NCI-H446 (cell line): ENCODE results near the gene APCDD1.
"Not testable (repeated sequence)": the region's sequence is repeated elsewhere in the genome, so short reads cannot be mapped to it uniquely, and the experiment has no call there.

ENCODE experiments used
- DNase-seq, 2 experiments: peaks; one replicate each; lab custom pipeline; 2025; lab: John Stamatoyannopoulos, UW

The APCDD1 gene

DNA sequence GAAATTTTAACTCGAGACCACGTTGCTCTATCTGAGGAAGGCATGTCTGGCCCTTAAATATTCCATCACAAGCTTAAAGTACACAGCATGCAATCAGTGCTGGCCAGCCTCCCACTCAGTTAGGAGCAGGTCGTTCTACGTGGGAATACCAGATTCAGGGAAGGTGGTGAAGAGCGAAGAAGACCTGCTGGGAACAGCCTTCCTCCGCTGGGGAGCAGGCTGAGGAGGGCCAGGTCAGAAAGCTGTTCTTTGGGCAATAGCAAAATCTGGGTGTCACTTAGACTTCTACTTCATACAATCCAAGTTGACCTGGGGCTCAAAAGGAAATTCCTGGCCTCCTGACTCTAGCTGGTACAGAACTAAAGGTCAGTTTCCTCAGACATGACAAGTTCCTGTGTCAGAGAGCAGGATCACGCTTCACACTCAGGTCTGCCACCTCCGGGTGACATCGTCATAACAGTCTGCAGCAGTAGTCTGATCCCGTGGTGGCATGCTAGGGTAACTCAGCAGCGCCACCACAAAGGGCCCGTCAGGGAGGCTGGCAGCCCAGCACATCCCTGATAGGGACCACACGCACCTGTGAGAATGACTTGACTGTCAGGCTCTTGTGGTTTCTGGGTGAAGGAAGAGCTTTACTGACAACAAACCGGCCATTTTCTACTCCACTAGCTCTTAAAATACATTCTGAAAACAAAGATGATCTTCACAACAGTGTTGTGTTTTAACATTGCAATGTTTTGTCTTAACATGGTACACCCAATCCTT is 36.1 kb downstream of the APCDD1 start:
- no peak for DNase-seq

DNA sequence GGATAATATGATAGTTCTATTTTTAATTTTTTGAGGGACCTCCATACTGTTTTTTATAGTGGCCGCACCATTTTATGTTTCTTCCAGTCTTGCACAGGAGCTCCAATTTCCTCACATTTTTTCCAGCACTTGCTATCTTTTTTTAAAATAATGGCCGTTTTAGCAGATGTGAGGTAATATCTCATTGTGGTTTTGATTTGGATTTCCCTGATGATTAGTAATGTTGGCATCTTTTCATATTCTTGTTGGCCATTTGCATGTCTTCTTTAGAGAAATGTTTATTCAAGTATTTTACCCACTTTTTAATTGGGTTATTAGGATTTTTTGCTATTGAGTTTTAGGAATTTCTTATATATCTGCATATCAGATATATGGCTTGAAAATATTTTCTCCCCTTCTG is 41.5 kb downstream of the APCDD1 start:
- no peak for DNase-seq

DNA sequence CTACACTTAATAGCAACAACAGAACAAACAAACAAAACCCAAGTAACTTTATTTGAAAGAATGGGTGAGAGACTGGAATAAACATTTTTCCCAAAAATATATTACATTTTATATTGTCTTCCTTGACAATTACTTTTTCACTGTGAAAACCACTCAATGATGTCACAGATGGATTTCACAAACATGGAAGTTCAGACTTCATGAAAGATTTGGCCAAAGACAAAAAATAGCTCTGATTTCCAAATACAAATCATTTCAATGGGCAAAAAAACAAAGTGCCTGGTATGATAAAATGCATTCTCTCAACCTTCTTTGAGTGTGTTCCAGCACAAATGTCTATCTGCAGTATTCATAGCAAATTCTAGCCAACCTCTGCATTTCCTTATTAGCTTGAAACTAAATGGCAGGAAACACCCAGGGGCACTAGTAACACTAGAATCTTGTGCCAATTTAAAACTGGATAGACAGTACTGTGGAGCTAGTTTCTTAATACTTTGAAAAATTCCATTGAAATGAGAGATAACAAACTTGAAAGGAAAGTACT is 42.8 kb downstream of the APCDD1 start:
- DNase-seq, result no peak

DNA sequence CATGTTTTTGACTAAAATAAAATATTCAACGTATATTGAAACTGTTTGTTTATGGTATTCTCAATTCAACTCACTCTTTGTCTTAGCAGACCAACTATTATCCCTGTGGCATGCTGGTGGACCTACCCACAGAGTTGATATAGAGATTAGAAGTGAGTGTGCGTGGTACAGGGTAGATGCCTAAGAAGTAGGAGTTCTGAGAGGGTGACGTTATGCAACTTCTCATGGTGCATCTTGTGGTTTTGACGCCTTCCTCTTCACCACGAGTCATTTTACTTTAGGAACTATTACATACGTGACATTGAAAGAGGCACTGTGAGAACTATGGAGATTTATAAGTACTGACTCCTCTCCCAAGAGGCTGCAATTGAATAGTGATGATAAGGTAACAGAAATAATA is 44.8 kb downstream of the APCDD1 start:
- no peak for DNase-seq

DNA sequence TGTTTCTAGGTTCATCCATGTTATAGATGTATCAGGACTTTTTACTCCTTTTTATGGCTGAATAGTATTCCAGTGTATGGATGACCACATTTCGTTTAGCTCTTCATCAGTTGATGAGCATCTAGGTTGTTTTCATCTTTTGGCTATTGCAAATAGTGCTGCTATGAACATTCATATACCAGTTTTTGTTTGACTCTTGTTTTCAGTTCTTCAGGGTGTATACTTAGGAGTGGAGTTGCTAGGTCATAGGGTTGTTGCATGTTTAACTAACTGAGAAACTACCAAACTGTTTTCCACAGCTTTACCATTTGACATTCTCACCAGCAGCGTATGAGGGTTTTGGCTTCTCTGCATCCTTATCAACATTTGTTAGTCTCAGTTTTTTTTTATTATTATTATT is 45.6 kb downstream of the APCDD1 start:
- no peak for DNase-seq

DNA sequence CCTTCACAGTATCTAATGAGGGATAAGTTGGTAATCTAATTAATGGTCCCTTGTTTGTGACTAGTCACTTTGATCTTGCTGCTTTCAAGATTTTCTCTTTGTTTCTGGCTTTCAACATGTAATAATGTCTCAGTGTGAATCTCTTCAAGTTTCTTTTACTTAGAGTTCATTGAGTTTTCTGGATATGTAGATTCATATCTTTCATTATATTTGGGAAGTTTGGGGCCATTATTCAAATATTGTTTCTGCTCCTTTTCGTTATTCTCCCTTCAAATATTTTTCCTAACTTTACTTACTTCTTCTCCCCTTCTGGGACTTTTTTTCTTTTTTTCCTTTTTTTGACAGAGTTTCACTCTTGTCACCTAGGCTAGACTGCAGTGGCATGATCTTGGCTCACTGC is 50.3 kb downstream of the APCDD1 start:
- no peak for DNase-seq

DNA sequence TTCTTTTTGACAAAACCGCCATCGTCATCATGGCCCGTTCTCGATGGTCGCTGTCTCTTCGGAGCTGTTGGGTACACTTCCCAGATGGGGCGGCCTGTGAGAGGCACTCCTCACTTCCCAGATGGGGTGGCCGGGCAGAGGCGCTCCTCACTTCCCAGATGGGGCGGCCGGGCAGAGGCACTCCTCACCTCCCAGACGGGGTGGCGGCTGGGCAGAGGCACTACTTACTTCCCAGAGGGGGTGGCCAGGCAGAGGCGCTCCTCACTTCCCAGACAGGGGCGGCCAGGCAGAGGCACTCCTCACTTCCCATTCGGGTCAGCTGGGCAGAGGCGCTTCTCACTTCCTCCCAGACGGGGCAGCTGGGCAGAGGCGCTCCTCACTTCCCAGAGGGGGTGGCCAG is 51.5 kb downstream of the APCDD1 start:
- DNase-seq, result not testable (repeated sequence)

DNA sequence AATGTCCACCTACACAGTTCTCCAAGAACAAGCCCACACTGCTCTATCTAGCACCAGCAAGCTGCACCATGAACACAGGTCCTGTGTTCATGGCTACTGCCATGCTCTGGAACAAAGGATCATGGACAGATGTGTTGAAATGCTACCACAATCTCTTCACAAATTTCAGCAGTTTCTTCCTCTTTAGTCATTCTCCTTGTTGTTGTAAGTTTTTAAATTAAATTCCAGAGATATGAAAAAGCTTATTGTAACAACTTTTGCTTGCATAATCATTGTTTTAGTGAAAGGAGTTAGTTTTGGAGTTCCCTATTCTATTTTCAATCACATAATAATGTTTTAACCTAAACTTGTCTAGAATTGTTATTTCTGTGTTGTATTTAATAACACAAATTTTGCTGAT is 54.2 kb downstream of the APCDD1 start:
- DNase-seq, result no peak

DNA sequence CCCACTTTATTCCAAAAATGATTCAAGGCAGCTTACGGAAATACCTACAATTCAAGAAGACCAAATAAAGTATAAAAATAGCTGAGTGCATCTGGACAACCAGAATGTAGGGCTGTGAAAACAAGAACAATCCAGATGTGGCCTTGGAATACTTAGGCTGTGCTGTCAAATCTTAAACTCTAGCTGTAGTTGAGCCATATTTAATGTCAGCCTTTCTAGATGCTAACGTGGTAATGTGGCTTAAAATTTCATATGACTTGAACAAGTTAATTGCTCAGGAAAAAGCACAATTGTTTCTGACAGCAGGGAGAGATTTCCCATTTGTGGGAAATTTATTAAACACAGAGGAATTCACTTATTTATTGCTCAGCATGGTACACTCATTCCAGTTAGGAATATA is 56.8 kb downstream of the APCDD1 start:
- DNase-seq, result no peak

DNA sequence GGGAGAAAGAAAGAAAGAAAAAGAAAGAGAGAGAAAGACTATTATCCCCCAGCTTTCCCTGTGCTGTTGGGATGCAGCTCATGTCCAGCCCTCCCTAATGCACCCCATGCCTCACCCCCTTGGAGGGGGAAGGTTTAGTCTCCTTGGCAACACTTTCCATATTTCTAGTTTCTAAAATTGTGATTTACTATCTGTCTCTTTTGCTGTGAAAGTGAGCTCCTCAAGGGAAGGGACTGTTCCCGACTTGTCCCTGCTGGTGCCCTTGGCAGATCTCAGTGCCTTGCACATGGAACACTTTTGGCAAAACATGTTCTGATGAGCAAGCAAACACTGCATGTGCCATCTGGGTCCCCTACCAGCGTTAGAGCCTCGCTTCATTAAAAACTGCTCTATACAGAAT is 59.6 kb downstream of the APCDD1 start:
- DNase-seq, result peak; percentile 36 to 79

DNA sequence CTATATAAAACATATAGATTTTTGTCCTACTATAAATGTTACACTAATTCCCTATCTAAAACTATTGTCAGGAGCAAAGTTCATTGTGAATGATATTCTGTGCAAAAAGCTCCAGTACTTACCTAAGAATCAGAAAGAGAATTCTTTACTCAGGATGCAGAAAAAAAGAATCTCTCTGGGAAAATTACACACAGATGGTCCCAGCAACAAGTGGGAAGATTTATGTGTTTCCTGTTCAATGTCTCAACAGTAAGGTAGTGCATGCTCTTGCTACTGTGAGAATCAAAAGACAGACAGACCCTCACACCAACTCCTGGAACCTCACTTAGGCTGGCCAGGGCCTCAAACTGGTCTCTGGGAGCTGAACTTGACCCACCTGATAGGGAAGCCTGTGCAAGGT is 60.2 kb downstream of the APCDD1 start:
- DNase-seq, result peak in 1 of 2 experiments; percentile 28

DNA sequence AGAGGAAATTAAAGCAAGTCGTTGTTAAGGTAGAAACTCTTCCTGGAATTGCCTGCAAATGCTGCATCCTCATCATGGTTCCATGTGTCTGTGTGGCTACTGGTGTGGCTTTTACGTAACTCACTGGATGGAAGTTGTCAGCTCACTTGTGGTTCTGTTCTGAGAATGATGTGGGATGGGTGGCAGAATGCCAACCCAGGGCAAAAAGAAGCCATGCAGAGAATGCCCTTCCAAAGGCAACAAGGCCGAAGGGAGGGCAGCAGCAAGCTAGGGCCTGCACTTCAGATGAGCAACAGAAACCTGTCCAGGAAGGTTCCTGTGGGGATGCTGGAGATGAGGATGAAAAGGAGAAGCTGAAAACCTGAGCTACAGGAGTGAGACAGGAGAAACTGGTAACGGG is 61.0 kb downstream of the APCDD1 start:
- DNase-seq, result peak in 1 of 2 experiments; percentile 7

DNA sequence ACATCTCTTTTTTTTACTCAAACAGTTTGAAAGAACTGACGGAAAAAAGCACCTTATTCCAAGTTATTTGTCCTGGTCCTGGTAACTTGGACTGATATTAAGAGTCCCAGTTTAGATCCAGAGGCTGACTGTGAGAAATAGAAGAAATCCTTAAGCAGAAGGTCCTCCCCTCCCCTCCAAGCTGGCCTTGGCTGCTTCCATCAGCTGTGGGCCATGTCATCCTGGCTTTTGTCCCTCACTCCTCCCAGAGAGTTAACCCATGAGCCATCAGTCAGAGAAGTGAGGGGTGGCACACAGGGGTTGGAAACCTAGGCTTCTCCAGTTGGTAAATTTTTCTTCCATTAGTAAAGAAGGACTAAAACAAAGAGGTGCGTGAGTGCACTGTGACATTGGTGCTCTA is 61.6 kb downstream of the APCDD1 start:
- peak in 1 of 2 experiments; percentile 52 for DNase-seq

DNA sequence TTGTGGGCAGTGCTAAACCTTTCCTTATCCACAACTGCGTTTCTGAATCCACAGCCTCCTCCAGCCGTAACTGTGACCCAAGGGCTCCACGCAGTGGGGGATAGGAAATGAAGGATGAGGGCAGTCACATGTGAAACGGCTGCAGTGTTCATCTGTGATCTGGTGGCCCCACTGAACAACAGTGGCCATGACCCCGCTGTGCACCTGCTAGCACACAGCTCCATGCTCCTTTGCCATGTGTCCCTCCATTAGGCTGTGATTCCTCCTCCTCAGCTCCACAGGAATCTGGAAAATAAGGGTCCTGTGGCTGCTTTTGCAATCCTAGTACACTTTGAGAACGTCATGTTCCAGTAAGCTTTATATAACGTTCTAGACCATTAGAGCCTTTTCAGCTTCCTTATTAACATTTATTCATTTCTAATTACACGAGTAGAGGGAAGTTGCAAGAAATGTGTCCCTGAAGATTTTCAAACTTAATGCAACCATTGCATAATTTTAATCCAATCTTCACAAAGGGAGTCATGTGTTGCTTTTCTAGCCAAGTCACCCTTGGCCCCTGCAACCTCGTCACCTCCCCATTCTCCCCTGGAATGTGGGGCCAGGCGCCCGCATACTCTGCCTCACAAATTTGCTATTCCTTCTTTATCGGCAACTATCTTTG is 64.3 kb downstream of the APCDD1 start:
- DNase-seq, result peak in 1 of 2 experiments; percentile 34

DNA sequence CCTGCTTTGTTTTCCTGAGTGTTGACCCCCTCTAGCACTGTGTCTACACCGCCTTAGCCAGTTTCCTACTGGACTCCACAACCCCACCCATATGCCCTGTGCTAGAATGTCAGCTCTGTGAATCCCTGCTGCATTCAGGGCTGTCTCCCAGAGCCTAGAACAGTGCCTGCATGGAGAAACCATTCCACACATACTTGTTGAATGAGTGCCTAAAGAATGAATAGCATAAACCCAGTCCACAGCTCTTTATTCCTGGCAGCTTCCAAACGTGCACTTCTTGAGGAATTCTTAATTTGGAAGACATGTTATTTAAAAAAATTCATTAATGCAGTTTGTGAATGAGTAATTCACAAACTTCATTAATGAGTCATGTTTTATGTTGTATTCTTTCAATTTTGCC is 64.9 kb downstream of the APCDD1 start:
- DNase-seq, result no peak

DNA sequence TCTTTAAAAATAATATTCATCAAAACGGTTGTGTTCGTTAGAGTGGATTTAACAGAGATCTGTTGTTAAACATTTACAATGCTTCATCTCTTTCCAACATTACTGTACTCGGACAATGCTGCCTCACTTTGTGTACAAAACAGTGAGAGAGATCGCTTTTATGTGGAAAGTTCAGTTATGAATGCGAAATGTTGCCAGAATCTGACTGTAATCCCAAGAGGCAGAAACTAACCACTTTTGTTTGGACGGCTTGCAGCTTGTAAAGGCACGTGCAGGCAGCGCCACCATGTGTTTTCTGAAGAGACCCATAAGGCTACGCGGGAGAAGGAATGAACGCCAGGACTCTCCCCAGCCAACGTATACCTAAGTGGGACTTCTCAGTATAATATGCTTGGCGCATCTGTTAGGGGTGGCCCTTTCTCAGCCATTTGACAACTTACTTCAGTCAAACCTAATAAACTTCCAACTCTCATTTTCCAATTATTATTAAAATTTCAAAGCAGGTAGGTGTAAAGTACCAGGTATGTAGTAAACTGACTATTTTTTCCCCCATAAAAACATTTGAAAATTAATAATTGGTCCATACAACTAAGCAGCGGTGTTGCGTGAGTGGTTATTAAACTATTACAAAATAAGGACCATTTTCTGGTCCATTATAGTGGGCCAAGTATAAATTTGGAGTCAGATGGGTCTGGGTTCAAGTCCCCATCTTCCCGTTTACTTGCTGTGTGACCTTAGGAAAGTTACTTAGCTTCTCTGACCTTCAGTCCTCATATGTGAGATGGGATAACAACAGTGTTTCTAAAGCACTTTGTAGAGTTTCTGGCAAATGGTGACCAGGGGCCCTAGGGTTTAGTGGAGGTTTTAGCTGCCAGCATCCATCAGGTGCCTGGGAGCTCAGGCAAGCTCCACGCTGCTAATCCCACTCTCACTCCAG is 65.8 kb downstream of the APCDD1 start:
- peak; percentile 69 to 91 for DNase-seq

DNA sequence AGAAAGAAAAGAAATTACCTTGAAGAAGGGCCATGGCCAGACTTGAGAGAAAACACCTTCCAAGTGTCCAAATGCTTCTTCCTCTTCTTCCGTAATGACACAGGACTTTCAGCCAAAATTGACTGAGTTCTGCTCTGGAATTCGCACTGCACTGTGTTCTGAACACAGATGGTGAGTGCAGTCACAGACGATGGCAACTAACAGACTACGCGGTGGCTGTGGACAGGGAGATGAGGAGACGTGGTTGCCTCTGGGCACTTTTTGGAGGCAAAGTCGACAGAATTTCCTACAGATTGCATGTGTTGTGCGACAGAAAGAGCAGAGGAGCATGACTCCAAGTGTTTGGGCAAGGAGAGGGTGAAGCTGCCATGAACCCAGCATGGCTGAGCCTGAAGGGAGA is 67.1 kb downstream of the APCDD1 start:
- DNase-seq, result no peak

DNA sequence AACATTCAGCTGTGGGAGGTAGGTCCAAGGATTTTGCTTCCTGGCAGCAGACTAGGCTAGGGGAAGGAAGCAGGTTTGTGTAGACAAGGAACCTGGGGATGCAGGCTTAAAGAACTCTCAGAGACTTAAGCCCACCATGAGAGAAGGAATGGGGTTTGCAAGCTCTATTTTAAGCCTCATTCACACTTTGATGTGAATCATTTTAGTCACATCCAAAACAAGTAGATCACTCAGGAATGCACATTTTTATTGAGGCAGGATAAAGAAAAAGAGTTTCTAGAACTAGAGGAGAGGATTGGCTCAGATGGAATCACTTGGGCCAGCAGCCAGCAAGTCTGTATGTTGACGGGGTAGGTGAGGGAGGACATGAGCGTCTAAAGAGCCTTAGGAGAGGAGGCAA is 68.1 kb downstream of the APCDD1 start:
- no peak for DNase-seq

DNA sequence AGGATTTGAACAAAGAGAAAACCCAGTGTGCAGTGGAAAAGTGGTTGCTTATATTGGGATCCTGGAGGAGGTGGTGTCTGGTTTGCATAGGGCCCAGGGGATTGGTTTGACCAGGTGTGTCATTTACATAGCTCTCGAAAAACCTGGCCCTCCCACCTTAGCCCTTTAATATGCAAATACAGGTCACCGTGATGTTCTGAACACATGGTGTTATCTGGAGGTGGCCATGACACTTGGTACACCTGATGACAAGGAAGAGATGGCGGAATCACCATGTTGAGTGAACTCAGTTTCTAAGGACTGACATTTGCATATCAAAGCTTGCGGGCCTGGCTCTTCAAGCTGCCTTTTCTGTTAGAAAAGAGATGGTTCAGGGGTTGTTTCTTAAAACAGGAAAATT is 69.1 kb downstream of the APCDD1 start:
- no peak for DNase-seq

DNA sequence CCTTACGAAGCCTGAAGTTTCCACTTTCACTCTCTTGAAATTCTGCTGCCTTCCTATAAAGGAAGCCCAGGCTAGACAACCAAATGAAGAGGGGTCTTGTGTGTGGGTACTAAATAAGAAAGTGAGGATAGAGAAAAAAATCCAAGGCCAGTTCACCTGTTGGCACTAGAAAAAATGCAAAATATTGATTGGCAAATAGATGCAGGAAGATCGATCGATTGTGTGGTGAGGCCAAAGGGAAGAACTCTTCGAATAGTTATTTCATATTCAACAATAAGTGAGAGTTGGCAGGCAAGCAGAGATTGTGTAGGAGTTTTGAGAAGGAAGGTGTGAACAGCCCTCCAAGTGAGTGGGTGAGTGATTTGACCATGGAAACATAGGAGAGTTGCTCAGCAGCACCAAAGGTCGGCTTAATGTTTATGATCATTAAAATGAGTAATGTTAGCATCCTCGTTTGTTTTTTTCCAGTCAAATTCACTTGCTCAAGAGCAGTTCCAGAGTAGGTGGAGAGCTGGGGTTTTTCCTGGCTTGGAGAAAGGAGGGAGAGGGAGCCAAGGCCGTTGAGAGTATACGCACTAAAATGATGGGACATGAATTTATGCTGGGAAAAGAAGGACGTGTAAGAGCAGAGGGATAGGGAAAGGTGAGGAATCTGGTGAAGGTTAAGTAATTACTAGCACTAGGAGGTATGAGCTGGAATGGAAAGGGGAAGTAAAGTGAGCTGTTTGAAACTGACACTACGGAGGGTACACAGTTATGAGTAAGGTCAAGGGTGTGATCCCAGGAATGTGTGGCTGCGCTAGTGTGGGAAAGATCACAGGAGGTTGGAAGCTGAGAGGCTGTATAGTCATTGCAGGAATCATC is 70.3 kb downstream of the APCDD1 start:
- DNase-seq, result no peak

DNA sequence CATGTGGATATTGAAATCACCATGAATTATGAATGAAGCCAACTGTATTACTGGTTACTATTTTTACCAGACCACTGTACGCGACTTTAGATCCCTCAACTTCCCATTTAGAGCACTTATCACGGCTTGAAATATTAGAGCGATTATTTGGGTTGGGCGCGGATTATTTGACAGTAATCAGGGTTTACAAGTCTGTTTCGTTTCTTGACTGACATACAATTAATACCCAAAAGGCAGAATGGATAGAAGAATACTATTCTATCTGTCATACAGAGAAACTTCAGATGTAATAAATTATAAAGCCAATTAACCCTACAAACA is 70.9 kb downstream of the APCDD1 start:
- DNase-seq, result no peak
